ENCODE results near the gene PNKD.

DNA sequence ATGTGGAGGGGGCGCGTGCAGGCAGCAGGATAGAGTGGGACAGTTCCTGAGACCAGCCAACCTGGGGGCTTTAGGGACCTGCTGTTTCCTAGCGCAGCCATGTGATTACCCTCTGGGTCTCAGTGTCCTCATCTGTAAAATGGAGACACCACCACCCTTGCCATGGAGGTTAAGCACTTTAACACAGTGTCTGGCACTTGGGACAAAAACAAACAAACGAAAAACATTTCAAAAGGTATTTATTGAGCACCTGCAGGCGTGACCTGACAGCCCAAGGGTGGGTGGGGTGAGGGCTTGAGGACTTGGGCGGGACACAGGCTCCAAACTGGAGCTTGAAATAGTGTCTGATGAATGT lies 124.7 kb downstream of the PNKD start:
- TF ChIP-seq, protein P1, sequence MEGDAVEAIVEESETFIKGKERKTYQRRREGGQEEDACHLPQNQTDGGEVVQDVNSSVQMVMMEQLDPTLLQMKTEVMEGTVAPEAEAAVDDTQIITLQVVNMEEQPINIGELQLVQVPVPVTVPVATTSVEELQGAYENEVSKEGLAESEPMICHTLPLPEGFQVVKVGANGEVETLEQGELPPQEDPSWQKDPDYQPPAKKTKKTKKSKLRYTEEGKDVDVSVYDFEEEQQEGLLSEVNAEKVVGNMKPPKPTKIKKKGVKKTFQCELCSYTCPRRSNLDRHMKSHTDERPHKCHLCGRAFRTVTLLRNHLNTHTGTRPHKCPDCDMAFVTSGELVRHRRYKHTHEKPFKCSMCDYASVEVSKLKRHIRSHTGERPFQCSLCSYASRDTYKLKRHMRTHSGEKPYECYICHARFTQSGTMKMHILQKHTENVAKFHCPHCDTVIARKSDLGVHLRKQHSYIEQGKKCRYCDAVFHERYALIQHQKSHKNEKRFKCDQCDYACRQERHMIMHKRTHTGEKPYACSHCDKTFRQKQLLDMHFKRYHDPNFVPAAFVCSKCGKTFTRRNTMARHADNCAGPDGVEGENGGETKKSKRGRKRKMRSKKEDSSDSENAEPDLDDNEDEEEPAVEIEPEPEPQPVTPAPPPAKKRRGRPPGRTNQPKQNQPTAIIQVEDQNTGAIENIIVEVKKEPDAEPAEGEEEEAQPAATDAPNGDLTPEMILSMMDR (IDR thresholded peaks at IDR 0.05; ENCODE audit: low read length), result no peak
- no peak for TF ChIP-seq EZH2 (IDR thresholded peaks at IDR 0.05; ENCODE audit: borderline replicate concordance, low read length)
